Cardiac fibroblast (primary cell): ENCODE data around the gene TMEM121.
"Not testable (repeated sequence)": the region's sequence is repeated elsewhere in the genome, so short reads cannot be mapped to it uniquely, and the experiment has no call there.

Experiments
- DNase-seq, 2 donors: peaks; one replicate each; pipeline versions ENCODE4 v3.0.0 to v3.0.0-alpha.2; 2010; ENCODE audit warnings: low read depth in 2 of 2
- H3K4me3 ChIP-seq, 2 donors: replicated peaks in 1 of 2; 1 replicate in 1 of 2; 2 replicates in 1 of 2; pipeline ENCODE4 v1.5.1; 2011; ENCODE audit warnings: low read depth in 2 of 2, low read length in 2 of 2, mild to moderate bottlenecking in 2 of 2, moderate library complexity in 1 of 2
- CTCF ChIP-seq: IDR thresholded peaks from one replicate; pipeline ENCODE4 v1.5.1; 2011; ENCODE audit warnings: low read depth, mild to moderate bottlenecking, low read length, inconsistent platforms

TMEM121 gene

GRCh38 chr14:105568859-105569766 is 42.7 kb downstream of the TMEM121 start:
- TF ChIP-seq CTCF: no peak
- no peak for DNase-seq
- H3K4me3 ChIP-seq: no peak overlapping the region

DNA sequence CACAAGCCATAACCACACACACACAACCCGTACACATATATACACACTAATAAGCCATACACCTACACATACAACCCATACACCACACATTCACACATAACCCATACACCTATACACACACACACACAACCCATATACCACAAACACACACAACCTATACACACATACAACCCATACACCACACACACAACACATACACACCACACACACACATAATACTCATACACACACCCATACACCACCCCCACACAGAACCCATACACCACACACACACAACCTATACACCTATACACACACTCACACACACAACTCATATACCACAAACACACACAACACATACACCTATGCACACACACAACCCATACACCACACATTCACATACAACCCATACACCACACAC is 44.1 kb downstream of the TMEM121 start:
- no peak for TF ChIP-seq CTCF
- no peak for DNase-seq
- no peak overlapping the region for H3K4me3 ChIP-seq

DNA sequence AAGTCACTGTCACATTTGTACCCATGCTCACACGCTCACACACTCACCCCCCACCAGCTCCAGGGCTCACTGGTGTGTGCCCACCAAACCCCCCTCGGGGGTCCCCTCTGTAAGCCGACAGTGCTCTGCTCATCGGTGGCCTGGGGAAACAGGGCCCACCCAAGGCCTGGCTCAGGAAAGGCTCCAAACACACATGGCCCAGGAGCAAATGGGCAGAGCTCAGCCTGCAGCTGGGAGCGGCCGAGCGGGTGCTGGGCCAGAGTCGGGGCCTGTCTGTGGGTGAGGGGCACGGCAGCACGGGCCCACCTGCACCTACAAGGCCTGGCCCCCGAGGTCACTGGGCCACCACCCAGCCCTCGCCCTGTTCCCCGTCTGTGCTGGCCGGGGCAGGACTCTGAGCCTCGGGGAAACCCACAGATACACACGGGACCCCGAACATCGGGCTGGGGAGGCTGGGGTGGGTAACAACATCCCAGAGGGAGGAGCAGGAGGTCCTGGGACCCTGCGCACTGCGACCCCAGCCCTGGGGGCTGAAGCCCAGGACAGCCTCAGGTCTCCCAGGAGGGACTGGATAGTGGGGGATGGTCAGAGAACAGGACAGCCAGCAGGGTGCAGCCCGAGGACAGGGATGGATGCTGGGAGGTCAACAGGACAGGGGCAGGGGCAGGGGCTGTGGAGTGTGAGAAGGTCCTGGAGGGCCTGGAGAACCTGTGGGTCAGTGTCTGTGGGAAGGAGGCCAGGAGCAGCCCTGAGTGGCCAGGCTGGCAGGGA is 45.0 kb downstream of the TMEM121 start:
- not testable (repeated sequence) for H3K4me3 ChIP-seq, DNase-seq

GRCh38 chr14:105572063-105572462 is 45.7 kb downstream of the TMEM121 start:
- not testable (repeated sequence) for DNase-seq, H3K4me3 ChIP-seq

GRCh38 chr14:105573841-105574240 is 47.5 kb downstream of the TMEM121 start:
- H3K4me3 ChIP-seq, DNase-seq: not testable (repeated sequence)

DNA sequence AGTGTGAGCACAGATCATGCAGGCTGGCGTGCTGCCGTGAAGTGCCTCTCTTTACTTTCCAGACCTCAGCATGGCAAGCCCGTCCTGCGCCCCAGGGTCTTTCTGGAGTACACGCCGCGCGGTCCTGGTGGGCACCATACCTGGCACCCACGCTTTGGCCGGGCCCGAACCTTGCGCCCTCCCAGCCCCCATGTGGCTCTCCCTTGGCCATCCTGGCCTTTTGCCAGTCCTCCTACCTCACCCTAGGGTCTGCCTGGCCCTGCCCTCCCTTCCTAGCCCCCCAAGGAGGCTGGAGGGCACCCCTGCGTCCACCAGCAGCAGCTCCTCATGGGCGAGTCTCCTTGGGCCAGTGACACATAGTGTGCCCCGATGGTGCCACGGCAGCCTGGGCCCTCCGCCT is 48.0 kb downstream of the TMEM121 start:
- not testable (repeated sequence) for H3K4me3 ChIP-seq

GRCh38 chr14:105575016-105575700 is 48.8 kb downstream of the TMEM121 start:
- not testable (repeated sequence) for DNase-seq, H3K4me3 ChIP-seq

More for the DNA sequence above, 48.0 kb downstream of the TMEM121 start:
- not testable (repeated sequence) for DNase-seq

GRCh38 chr14:105576525-105577088 is 50.2 kb downstream of the TMEM121 start:
- no peak overlapping the region for H3K4me3 ChIP-seq
- no peak for TF ChIP-seq CTCF

GRCh38 chr14:105577314-105577861 is 51.0 kb downstream of the TMEM121 start:
- TF ChIP-seq CTCF: no peak
- no peak for DNase-seq
- no peak overlapping the region for H3K4me3 ChIP-seq

More at GRCh38 chr14:105576525-105577088, 50.2 kb downstream of the TMEM121 start:
- DNase-seq: no peak
